H9 (cell line): ENCODE data around the gene VAV2. TPM values are rescaled to one million over a fixed set of nuclear protein-coding genes. Genes with fewer than 3 reads are reported as not detected.

ENCODE experiments used
- DNase-seq: peaks from one replicate; pipeline ENCODE4 v3.0.0-alpha.2; 2017
- H2AFZ ChIP-seq: one replicate; pipeline ENCODE4 v1.6.1; 2013; ENCODE audit warnings: mild to moderate bottlenecking, low read length, control low read depth, moderate library complexity
- H2AK5ac ChIP-seq: 2 replicates; pipeline ENCODE4 v1.6.1; 2013; ENCODE audit warnings: low read length, control low read depth, mixed read lengths; ENCODE audit not compliant: insufficient read length
- H2BK120ac ChIP-seq: one replicate; pipeline ENCODE4 v1.6.1; 2013; ENCODE audit warnings: low read depth, mild to moderate bottlenecking, low read length, control low read depth, inconsistent platforms; ENCODE audit not compliant: poor library complexity, severe bottlenecking
- H2BK12ac ChIP-seq: 2 replicates; pipeline ENCODE4 v1.6.1; 2013; ENCODE audit warnings: low read length, control low read depth, mixed read lengths, low read depth; ENCODE audit not compliant: insufficient read length
- H2BK15ac ChIP-seq: 2 replicates; pipeline ENCODE4 v1.6.1; 2013; ENCODE audit warnings: low read depth, low read length, control low read depth
- H2BK20ac ChIP-seq: one replicate; pipeline ENCODE4 v1.6.1; 2013; ENCODE audit warnings: low read depth, mild to moderate bottlenecking, low read length, control low read depth, inconsistent platforms; ENCODE audit not compliant: poor library complexity, severe bottlenecking
- H2BK5ac ChIP-seq: 2 replicates; pipeline ENCODE4 v1.6.1; 2013; ENCODE audit warnings: low read length, control low read depth, mixed read lengths; ENCODE audit not compliant: insufficient read length
- H3K14ac ChIP-seq: 2 replicates; pipeline ENCODE4 v1.6.1; 2013; ENCODE audit warnings: low read length, control low read depth; ENCODE audit not compliant: insufficient read depth
- H3K18ac ChIP-seq: 2 replicates; pipeline ENCODE4 v1.6.1; 2013; ENCODE audit warnings: low read depth, mild to moderate bottlenecking, mixed read lengths, low read length, control low read depth; ENCODE audit not compliant: insufficient read length
- H3K23ac ChIP-seq: 2 replicates; pipeline ENCODE4 v1.6.1; 2013; ENCODE audit warnings: low read length, control low read depth, mixed read lengths, low read depth; ENCODE audit not compliant: insufficient read length
- H3K23me2 ChIP-seq: 2 replicates; pipeline ENCODE4 v1.6.1; 2013; ENCODE audit warnings: low read depth, mild to moderate bottlenecking, mixed read lengths, low read length, control low read depth; ENCODE audit not compliant: insufficient read length, poor library complexity, severe bottlenecking
- H3K27ac ChIP-seq: 2 replicates; pipeline ENCODE4 v1.5.1; 2013; ENCODE audit warnings: low read length, control low read depth, mixed read lengths, low read depth; ENCODE audit not compliant: insufficient read length
- H3K27me3 ChIP-seq: 2 replicates; pipeline ENCODE4 v1.6.1; 2013; ENCODE audit warnings: low read length, control low read depth, inconsistent platforms; ENCODE audit not compliant: insufficient read depth
- H3K4ac ChIP-seq: 2 replicates; pipeline ENCODE4 v1.6.1; 2013; ENCODE audit warnings: low read depth, mild to moderate bottlenecking, control low read depth, inconsistent platforms, low read length, moderate library complexity
- H3K4me1 ChIP-seq: 2 replicates; pipeline ENCODE4 v1.6.1; 2013; ENCODE audit warnings: low read length, control low read depth, inconsistent platforms; ENCODE audit not compliant: insufficient read depth
- H3K4me2 ChIP-seq: 2 replicates; pipeline ENCODE4 v1.6.1; 2013; ENCODE audit warnings: low read length, control low read depth, mixed read lengths; ENCODE audit not compliant: insufficient read length, insufficient read depth
- H3K56ac ChIP-seq: 2 replicates; pipeline ENCODE4 v1.6.1; 2013; ENCODE audit warnings: low read depth, mild to moderate bottlenecking, mixed read lengths, low read length, control low read depth; ENCODE audit not compliant: insufficient read length
- H3K79me1 ChIP-seq: 2 replicates; pipeline ENCODE4 v1.6.1; 2013; ENCODE audit warnings: low read depth, mild to moderate bottlenecking, moderate library complexity, low read length, control low read depth, inconsistent platforms; ENCODE audit not compliant: insufficient read depth, poor library complexity, severe bottlenecking
- H3K79me2 ChIP-seq: 2 replicates; pipeline ENCODE4 v1.6.1; 2013; ENCODE audit warnings: low read length, control low read depth, inconsistent platforms; ENCODE audit not compliant: insufficient read depth
- H3K9ac ChIP-seq: 2 replicates; pipeline ENCODE4 v1.6.1; 2013; ENCODE audit warnings: low read length, control low read depth, mixed read lengths; ENCODE audit not compliant: insufficient read length; ENCODE audit errors: extremely low read depth
- H3K9me3 ChIP-seq: one replicate; pipeline ENCODE4 v1.6.1; 2013; ENCODE audit warnings: low read depth, low read length, inconsistent platforms; ENCODE audit not compliant: control insufficient read depth
- H3T11ph ChIP-seq: one replicate; pipeline ENCODE4 v1.6.1; 2013; ENCODE audit warnings: mild to moderate bottlenecking, low read length, control low read depth, inconsistent platforms
- H4K20me1 ChIP-seq: one replicate; pipeline ENCODE4 v1.6.1; 2013; ENCODE audit not compliant: control insufficient read depth, insufficient read length, insufficient read depth
- H4K5ac ChIP-seq: 2 replicates; pipeline ENCODE4 v1.6.1; 2013; ENCODE audit warnings: low read depth, mild to moderate bottlenecking, mixed read lengths, low read length, control low read depth; ENCODE audit not compliant: insufficient read length
- H4K8ac ChIP-seq: replicated peaks from 2 replicates; pipeline ENCODE4 v1.6.1; 2013; ENCODE audit warnings: low read length, control low read depth, mixed read lengths, low read depth; ENCODE audit not compliant: insufficient read length
- H4K91ac ChIP-seq: 2 replicates; pipeline ENCODE4 v1.6.1; 2013; ENCODE audit warnings: low read depth, mild to moderate bottlenecking, moderate library complexity, mixed read lengths, low read length, control low read depth; ENCODE audit not compliant: insufficient read length
- H3K27ac Mint-ChIP-seq, 3 experiments: 2 replicates in 2 of 3; 3 replicates in 1 of 3; pipeline ENCODE4 v1.8.0; 2020 to 2021; ENCODE audit warnings: mixed read lengths in 3 of 3, mild to moderate bottlenecking in 1 of 3, moderate library complexity in 1 of 3
- H3K27me3 Mint-ChIP-seq: 2 replicates; pipeline ENCODE4 v1.8.0; 2021; ENCODE audit warnings: low read depth, mild to moderate bottlenecking, moderate library complexity, mixed read lengths
- H3K36me3 Mint-ChIP-seq, 3 experiments: 2 replicates in 2 of 3; 3 replicates in 1 of 3; pipeline ENCODE4 v1.8.0; 2020 to 2021; ENCODE audit warnings: low read depth in 3 of 3, mixed read lengths in 3 of 3; ENCODE audit not compliant: insufficient read depth in 1 of 3
- H3K4me1 Mint-ChIP-seq, 2 experiments: 2 replicates each; pipeline ENCODE4 v1.8.0; 2020; ENCODE audit warnings: mixed read lengths in 2 of 2
- H3K4me3 Mint-ChIP-seq, 2 experiments: 2 replicates in 1 of 2; 3 replicates in 1 of 2; pipeline ENCODE4 v1.8.0; 2020 to 2021; ENCODE audit warnings: mild to moderate bottlenecking in 2 of 2, mixed read lengths in 2 of 2, moderate library complexity in 1 of 2
- H3K9me3 Mint-ChIP-seq, 2 experiments: 2 replicates in 1 of 2; 3 replicates in 1 of 2; pipeline ENCODE4 v1.8.0; 2020; ENCODE audit warnings: mild to moderate bottlenecking in 2 of 2, mixed read lengths in 2 of 2, moderate library complexity in 1 of 2
- CTCF ChIP-seq: fragments of 200-600 bp; sonication (generic); conservative IDR thresholded peaks from 3 replicates; pipeline ENCODE4 v1.8.0; 2021; ENCODE audit warnings: antibody characterized with exemption, mild to moderate bottlenecking
- WGBS: extraction: QIAGEN DNeasy Blood & Tissue Kit; methylation state at CpG from one replicate; pipeline ENCODE4 v1.1.7; 2013; ENCODE audit warnings: missing lambda C conversion rate, low lambda C conversion rate, mixed read lengths; ENCODE audit not compliant: insufficient read length; ENCODE audit errors: extremely low coverage; 5-methylcytosine and 5-hydroxymethylcytosine counted together
- total RNA-seq: library from RNA; stranded (reverse); gene quantifications from 2 replicates; pipeline ENCODE4 v1.2.1, GENCODE V29; 2021

Gene VAV2
- total RNA-seq, 1 experiment from 2014 or later, result 58.7 TPM

- Histone ChIP-seq H3K56ac (no peak overlapping the region), H3K4me2 (no peak overlapping the region), H3K9ac (no peak overlapping the region), H4K20me1 (no peaks in the 10 kb centered on the region), H4K5ac (no peak overlapping the region), H2AFZ (no peak overlapping the region), H2BK5ac (no peak overlapping the region), H3K9me3 (no peaks in the 10 kb centered on the region), H3K23ac (no peak overlapping the region), H4K91ac (no peak overlapping the region), H2AK5ac (no peak overlapping the region), H3T11ph (no peak overlapping the region), H3K79me1 (no peaks in the 10 kb centered on the region), H3K4ac (no peak overlapping the region), H2BK120ac (no peak overlapping the region), H3K27ac (no peak overlapping the region), H4K8ac (no peak overlapping the region), H3K23me2 (no peaks in the 10 kb centered on the region), H2BK15ac (no peak overlapping the region), H3K14ac (no peak overlapping the region), H3K4me1 (no peaks in the 10 kb centered on the region), H3K79me2 (no peaks in the 10 kb centered on the region; the same call in 1 of the 2 replicates), H3K27me3 (no peaks in the 10 kb centered on the region), H3K18ac (no peak overlapping the region), H2BK20ac (no peak overlapping the region), H2BK12ac (no peak overlapping the region)
- TF ChIP-seq CTCF, result no peak
- Mint-ChIP-seq H3K36me3 (peaks cover 15 to 50% (median 26%) of the 10 kb centered on the region in 3 experiments; a peak in 6 of 7 replicates), H3K4me3 (no peak overlapping the region), H3K4me1 (peaks cover 17 to 22% of the 10 kb centered on the region in 2 experiments), H3K27me3 (no peaks in the 10 kb centered on the region), H3K9me3 (peaks cover 0 to 5% of the 10 kb centered on the region in 2 experiments; a peak in 3 of 5 replicates), H3K27ac (no peak overlapping the region)
- no peak for DNase-seq
- 100% methylated on average over 2 of the region's 4 CpGs for WGBS
Observed at GRCh38 chr9:133937120-133937519, 55.0 kb downstream of the VAV2 start.
